Panc1 (cell line): Measurements from ENCODE around the gene FOXO6. TPM values are rescaled to one million over a fixed set of nuclear protein-coding genes. Genes with fewer than 3 reads are reported as not detected.

Experiments
- ATAC-seq: fragments of 200-7000 bp; cut with Tn5 transposase; 2 replicates; pipeline ENCODE4 v1.9.1; 2020; ENCODE audit warnings: mild to moderate bottlenecking, moderate library complexity
- BruUV-seq: library from RNA; stranded (reverse); fragments of 400-500 nt; replicated peaks from 2 replicates; lab custom pipeline; 2021; lab: Mats Ljungman, UMichigan
- CTCF ChIA-PET: fragments of 300-600 bp; sonication (Branson Sonifier 250); formaldehyde crosslinking; loops from one replicate; lab custom pipeline; 2022; ENCODE audit warnings: antibody characterized with exemption; lab: Charles Lee
- POLR2A ChIA-PET: fragments of 300-600 bp; sonication (Branson Sonifier 250); formaldehyde crosslinking; loops from one replicate; lab custom pipeline; 2022; ENCODE audit warnings: antibody characterized with exemption; lab: Charles Lee
- DNase-seq: peaks from one replicate; pipeline ENCODE4 v3.0.0-alpha.2; 2010; ENCODE audit warnings: low read depth, low spot score
- H3K27ac ChIP-seq: 2 replicates; pipeline ENCODE4 v1.5.1; 2011; ENCODE audit warnings: mild to moderate bottlenecking, low read length, inconsistent platforms
- H3K27me3 ChIP-seq: fragments of 200-500 bp; sonication (Bioruptor generic); 2 replicates; pipeline ENCODE4 v1.6.0; 2014; ENCODE audit warnings: low read length, inconsistent platforms; ENCODE audit not compliant: control insufficient read depth, insufficient read depth
- H3K36me3 ChIP-seq: fragments of 200-500 bp; sonication (Bioruptor generic); 2 replicates; pipeline ENCODE4 v1.5.1; 2014; ENCODE audit warnings: inconsistent platforms, mild to moderate bottlenecking, low read length, moderate library complexity; ENCODE audit not compliant: control insufficient read depth, insufficient read depth
- H3K4me1 ChIP-seq: 2 replicates; pipeline ENCODE4 v1.5.1; 2011; ENCODE audit warnings: inconsistent platforms, mild to moderate bottlenecking, low read length, moderate library complexity; ENCODE audit not compliant: control insufficient read depth, insufficient read depth
- H3K4me3 ChIP-seq, 2 experiments: 2 replicates each; pipeline ENCODE4 v1.5.1; 2011 to 2012; ENCODE audit warnings: low read depth in 2 of 2, low read length in 2 of 2, mild to moderate bottlenecking in 2 of 2, inconsistent platforms in 1 of 2, moderate library complexity in 1 of 2
- H3K9me3 ChIP-seq: fragments of 200-500 bp; sonication (Bioruptor generic); 2 replicates; pipeline ENCODE4 v1.5.1; 2014; ENCODE audit warnings: low read depth, mild to moderate bottlenecking, inconsistent platforms, low read length, moderate library complexity; ENCODE audit not compliant: control insufficient read depth, insufficient read depth
- POLR2AphosphoS5 ChIP-seq: IDR thresholded peaks from 2 replicates; pipeline ENCODE4 v1.6.1; 2012; ENCODE audit warnings: mild to moderate bottlenecking, low read depth, low read length, moderate library complexity
- SIN3A ChIP-seq: IDR thresholded peaks from 2 replicates; pipeline ENCODE4 v1.6.1; 2012; ENCODE audit warnings: low read depth, mild to moderate bottlenecking, low read length, moderate library complexity, borderline replicate concordance; ENCODE audit not compliant: insufficient read depth
- TCF7L2 ChIP-seq: IDR thresholded peaks from 2 replicates; pipeline ENCODE4 v1.6.1; 2011; ENCODE audit warnings: mild to moderate bottlenecking, low read depth, low read length, inconsistent platforms
- in situ Hi-C: cut with HindIII; loops from 2 replicates; pipeline ENCODE4 v1.10.0; 2016; ENCODE audit warnings: low sequenced_read_pairs, low pct_unique_long_range_greater_than_20kb
- intact Hi-C: fragments of 100-400 bp; cut with micrococcal nuclease; formaldehyde crosslinking; loops from one replicate; pipeline ENCODE4 v1.10.0; 2022; ENCODE audit not compliant: unreplicated experiment
- total RNA-seq: library from RNA; stranded (reverse); gene quantifications from one replicate; pipeline ENCODE4 v1.2.1, GENCODE V29; 2021; ENCODE audit not compliant: unreplicated experiment
- TF ChIP-seq, protein P1 (sequence below), 2 experiments: IDR thresholded peaks; 2 replicates each; pipeline ENCODE4 v1.6.1; 2011 to 2012; ENCODE audit warnings: low read depth in 2 of 2, control low read depth in 1 of 2, low read length in 1 of 2, mild to moderate bottlenecking in 1 of 2, moderate library complexity in 1 of 2; ENCODE audit not compliant: insufficient read depth in 1 of 2
- TF ChIP-seq, protein P2 (sequence below): fragments of 450-650 bp; IDR thresholded peaks from 2 replicates; pipeline ENCODE4 v1.5.1; 2017; ENCODE audit warnings: mild to moderate bottlenecking

FOXO6 gene
- total RNA-seq, 1 experiment from 2014 or later, result 2.5 TPM

DNA sequence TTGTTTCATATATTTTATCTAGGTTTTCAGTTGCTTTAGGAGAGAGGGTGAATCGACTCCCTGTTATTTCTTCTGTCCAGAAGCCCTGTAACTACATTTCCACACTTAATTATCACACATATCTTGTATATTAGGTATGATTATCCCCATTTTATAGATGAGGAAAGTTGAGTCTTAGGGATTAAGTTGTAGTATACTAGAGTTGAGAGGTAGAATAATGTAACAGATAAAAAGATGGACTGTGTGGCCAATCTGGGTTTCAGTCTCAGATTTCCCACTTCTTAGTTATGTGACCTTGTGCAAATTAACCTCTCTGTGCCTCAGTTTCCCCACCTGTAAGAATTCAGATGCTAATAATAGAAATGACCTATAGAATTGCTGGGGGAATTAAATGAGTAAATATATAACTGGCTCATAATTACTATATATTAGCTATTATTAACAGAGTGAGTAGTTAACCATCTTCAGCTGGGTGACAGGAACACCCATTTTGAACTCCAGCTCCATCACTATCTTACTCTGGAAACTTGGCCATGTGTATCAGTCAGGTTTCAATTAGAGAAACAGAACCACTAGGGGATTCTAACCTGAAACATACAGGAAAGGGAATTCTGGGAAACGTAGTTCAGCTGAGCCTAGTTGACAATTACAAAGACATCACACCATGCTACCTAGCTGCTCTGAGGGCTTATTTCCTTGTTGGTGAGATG, 20.4 kb upstream of the FOXO6 start:
- in situ Hi-C loops (no loop called here), intact Hi-C loops (no loop called here)
- H3K4me3 ChIP-seq, result no peak overlapping the region
- DNase-seq (no peak), ATAC-seq (no peak)
- BruUV-seq, result no TSS peak
- no peaks in the 10 kb centered on the region for H3K36me3 ChIP-seq
- H3K27ac ChIP-seq, result no peak overlapping the region
- H3K4me1 ChIP-seq, result peaks cover 14% of the 10 kb centered on the region
- ChIA-PET POLR2A (no interaction called here), CTCF (interaction anchor here (0.6 to 1.8 kb wide), 2 partner anchors 18 to 236 kb away, joined by 4 to 5 read pairs; no protein-coding TSS in a partner anchor)
- TF ChIP-seq POLR2AphosphoS5, result no peak
- TF ChIP-seq, protein P1, sequence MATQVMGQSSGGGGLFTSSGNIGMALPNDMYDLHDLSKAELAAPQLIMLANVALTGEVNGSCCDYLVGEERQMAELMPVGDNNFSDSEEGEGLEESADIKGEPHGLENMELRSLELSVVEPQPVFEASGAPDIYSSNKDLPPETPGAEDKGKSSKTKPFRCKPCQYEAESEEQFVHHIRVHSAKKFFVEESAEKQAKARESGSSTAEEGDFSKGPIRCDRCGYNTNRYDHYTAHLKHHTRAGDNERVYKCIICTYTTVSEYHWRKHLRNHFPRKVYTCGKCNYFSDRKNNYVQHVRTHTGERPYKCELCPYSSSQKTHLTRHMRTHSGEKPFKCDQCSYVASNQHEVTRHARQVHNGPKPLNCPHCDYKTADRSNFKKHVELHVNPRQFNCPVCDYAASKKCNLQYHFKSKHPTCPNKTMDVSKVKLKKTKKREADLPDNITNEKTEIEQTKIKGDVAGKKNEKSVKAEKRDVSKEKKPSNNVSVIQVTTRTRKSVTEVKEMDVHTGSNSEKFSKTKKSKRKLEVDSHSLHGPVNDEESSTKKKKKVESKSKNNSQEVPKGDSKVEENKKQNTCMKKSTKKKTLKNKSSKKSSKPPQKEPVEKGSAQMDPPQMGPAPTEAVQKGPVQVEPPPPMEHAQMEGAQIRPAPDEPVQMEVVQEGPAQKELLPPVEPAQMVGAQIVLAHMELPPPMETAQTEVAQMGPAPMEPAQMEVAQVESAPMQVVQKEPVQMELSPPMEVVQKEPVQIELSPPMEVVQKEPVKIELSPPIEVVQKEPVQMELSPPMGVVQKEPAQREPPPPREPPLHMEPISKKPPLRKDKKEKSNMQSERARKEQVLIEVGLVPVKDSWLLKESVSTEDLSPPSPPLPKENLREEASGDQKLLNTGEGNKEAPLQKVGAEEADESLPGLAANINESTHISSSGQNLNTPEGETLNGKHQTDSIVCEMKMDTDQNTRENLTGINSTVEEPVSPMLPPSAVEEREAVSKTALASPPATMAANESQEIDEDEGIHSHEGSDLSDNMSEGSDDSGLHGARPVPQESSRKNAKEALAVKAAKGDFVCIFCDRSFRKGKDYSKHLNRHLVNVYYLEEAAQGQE (IDR thresholded peaks at IDR 0.05; ENCODE audit: insufficient read depth in 1 of 2, low read depth in 2 of 2, low read length in 1 of 2), result no peak
- H3K27me3 ChIP-seq, result no peaks in the 10 kb centered on the region
- peaks cover 6% of the 10 kb centered on the region; the same call in 1 of the 2 replicates for H3K9me3 ChIP-seq

DNA sequence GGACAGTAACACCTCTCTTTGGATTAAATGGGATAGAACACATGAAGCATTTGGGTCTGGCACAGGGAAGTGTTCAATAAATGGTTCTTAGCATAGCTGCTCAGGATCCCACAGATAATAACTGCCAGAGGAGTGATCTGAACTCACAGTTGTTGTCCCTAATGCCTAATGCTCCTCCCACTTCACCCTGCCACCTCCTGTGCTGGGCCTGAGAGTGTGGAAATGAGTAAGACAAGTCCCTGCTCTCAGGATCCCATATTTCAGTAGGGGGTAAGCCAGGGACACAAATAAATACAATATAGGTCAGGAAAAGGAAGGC, 19.9 kb upstream of the FOXO6 start:
- no peaks in the 10 kb centered on the region for H3K36me3 ChIP-seq
- peaks cover 14% of the 10 kb centered on the region for H3K4me1 ChIP-seq
- BruUV-seq, result no TSS peak
- DNase-seq, result no peak
- ChIA-PET POLR2A (no interaction called here), CTCF (interaction anchor here (0.6 to 1.8 kb wide), 2 partner anchors 18 to 236 kb away, joined by 4 to 5 read pairs; no protein-coding TSS in a partner anchor)
- no peak overlapping the region for H3K27ac ChIP-seq
- in situ Hi-C loops, result no loop called here
- no peak for ATAC-seq
- intact Hi-C loops, result no loop called here
- no peak for TF ChIP-seq POLR2AphosphoS5
- TF ChIP-seq SIN3A, result no peak
- TF ChIP-seq, protein P2, sequence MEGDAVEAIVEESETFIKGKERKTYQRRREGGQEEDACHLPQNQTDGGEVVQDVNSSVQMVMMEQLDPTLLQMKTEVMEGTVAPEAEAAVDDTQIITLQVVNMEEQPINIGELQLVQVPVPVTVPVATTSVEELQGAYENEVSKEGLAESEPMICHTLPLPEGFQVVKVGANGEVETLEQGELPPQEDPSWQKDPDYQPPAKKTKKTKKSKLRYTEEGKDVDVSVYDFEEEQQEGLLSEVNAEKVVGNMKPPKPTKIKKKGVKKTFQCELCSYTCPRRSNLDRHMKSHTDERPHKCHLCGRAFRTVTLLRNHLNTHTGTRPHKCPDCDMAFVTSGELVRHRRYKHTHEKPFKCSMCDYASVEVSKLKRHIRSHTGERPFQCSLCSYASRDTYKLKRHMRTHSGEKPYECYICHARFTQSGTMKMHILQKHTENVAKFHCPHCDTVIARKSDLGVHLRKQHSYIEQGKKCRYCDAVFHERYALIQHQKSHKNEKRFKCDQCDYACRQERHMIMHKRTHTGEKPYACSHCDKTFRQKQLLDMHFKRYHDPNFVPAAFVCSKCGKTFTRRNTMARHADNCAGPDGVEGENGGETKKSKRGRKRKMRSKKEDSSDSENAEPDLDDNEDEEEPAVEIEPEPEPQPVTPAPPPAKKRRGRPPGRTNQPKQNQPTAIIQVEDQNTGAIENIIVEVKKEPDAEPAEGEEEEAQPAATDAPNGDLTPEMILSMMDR, result no peak
- no peak for TF ChIP-seq TCF7L2
- TF ChIP-seq, protein P1 (IDR thresholded peaks at IDR 0.05; ENCODE audit: insufficient read depth in 1 of 2, low read depth in 2 of 2, low read length in 1 of 2), result no peak
- H3K9me3 ChIP-seq, result peaks cover 6% of the 10 kb centered on the region; the same call in 1 of the 2 replicates
- no peaks in the 10 kb centered on the region for H3K27me3 ChIP-seq
- H3K4me3 ChIP-seq, result no peak overlapping the region
